H1 (cell line): ENCODE data around the gene LAP3. TPM values are rescaled to one million over a fixed set of nuclear protein-coding genes. Genes with fewer than 3 reads are reported as not detected.

Experiments used
- BRCA1 ChIP-seq: IDR thresholded peaks from 2 replicates; pipeline ENCODE4 v1.6.1; 2012; ENCODE audit warnings: low read depth, low read length, improper control_type of control experiment
- CBX5 ChIP-seq: fragments of 300-800, 300-1000 bp; sonication (generic); IDR thresholded peaks from 2 replicates; pipeline ENCODE4 v1.7.1; 2016; ENCODE audit warnings: antibody characterized with exemption, low read length, low read depth
- CEBPB ChIP-seq: IDR thresholded peaks from 2 replicates; pipeline ENCODE4 v1.6.1; 2012; ENCODE audit warnings: low read depth, low read length
- EGR1 ChIP-seq: IDR thresholded peaks from 2 replicates; pipeline ENCODE4 v1.6.1; 2011; ENCODE audit warnings: low read depth, low read length, borderline replicate concordance
- HDAC6 ChIP-seq: IDR thresholded peaks from one replicate; pipeline ENCODE4 v1.7.1; 2012; ENCODE audit warnings: low read depth, mild to moderate bottlenecking, inconsistent platforms, low read length, moderate library complexity
- JUN ChIP-seq: IDR thresholded peaks from 2 replicates; pipeline ENCODE4 v1.6.1; 2011; ENCODE audit warnings: low read depth, mild to moderate bottlenecking, improper control_type of control experiment, low read length
- KDM4A ChIP-seq: IDR thresholded peaks from one replicate; pipeline ENCODE4 v1.7.1; 2012; ENCODE audit warnings: low read depth, mild to moderate bottlenecking, moderate library complexity, low read length, inconsistent platforms; ENCODE audit not compliant: severe bottlenecking
- NANOG ChIP-seq: IDR thresholded peaks from 2 replicates; pipeline ENCODE4 v1.6.1; 2011; ENCODE audit warnings: low read length, low read depth, mild to moderate bottlenecking, inconsistent platforms; ENCODE audit not compliant: insufficient read depth, poor library complexity, severe bottlenecking
- NRF1 ChIP-seq: IDR thresholded peaks from 2 replicates; pipeline ENCODE4 v1.6.1; 2011; ENCODE audit warnings: mild to moderate bottlenecking, low read depth, low read length, improper control_type of control experiment
- POLR2A ChIP-seq, 2 experiments: IDR thresholded peaks; 1 replicate in 1 of 2; 2 replicates in 1 of 2; pipeline ENCODE4 v1.6.1; 2011; ENCODE audit warnings: low read depth in 2 of 2, low read length in 2 of 2, mild to moderate bottlenecking in 2 of 2; ENCODE audit errors: control extremely low read depth in 1 of 2
- RFX5 ChIP-seq: IDR thresholded peaks from 2 replicates; pipeline ENCODE4 v1.6.1; 2011; ENCODE audit warnings: low read depth, low read length, improper control_type of control experiment, borderline replicate concordance
- RNF2 ChIP-seq: fragments of 200-900, 300-1000 bp; sonication (generic); IDR thresholded peaks from 2 replicates; pipeline ENCODE4 v1.7.1; 2016; ENCODE audit warnings: borderline replicate concordance, low read depth, mild to moderate bottlenecking, antibody characterized with exemption, low read length; ENCODE audit not compliant: poor library complexity, severe bottlenecking; ENCODE audit errors: missing control alignments
- SIN3A ChIP-seq, 2 experiments: IDR thresholded peaks in 1 of 2; conservative IDR thresholded peaks in 1 of 2; 2 replicates each; pipeline ENCODE4 v1.6.1; 2011 to 2012; ENCODE audit warnings: low read length in 2 of 2, improper control_type of control experiment in 1 of 2, low read depth in 1 of 2, mild to moderate bottlenecking in 1 of 2
- SP1 ChIP-seq: IDR thresholded peaks from 2 replicates; pipeline ENCODE4 v1.6.1; 2011; ENCODE audit warnings: low read depth, low read length
- SP4 ChIP-seq: IDR thresholded peaks from 2 replicates; pipeline ENCODE4 v1.6.1; 2012; ENCODE audit warnings: low read length, inconsistent platforms
- TAF1 ChIP-seq: IDR thresholded peaks from 2 replicates; pipeline ENCODE4 v1.6.1; 2011; ENCODE audit warnings: mild to moderate bottlenecking, low read depth, low read length
- TBP ChIP-seq: IDR thresholded peaks from 2 replicates; pipeline ENCODE4 v1.6.1; 2011; ENCODE audit warnings: low read depth, low read length, improper control_type of control experiment
- YY1 ChIP-seq: IDR thresholded peaks from 2 replicates; pipeline ENCODE4 v1.6.1; 2011; ENCODE audit warnings: low read depth, mild to moderate bottlenecking, low read length
- polyA plus RNA-seq, 7 experiments: library from polyadenylated mRNA; depleted of rRNA in 3 of 7; stranded (reverse) in 5 of 7; unstranded in 2 of 7; fragments of >200 nt in 5 of 7; fragments of 200-250 nt in 2 of 7; gene quantifications; 1 replicate in 5 of 7; 2 replicates in 1 of 7; 4 replicates in 1 of 7; pipeline versions ENCODE4 v1.2.1 to v1.2.3, GENCODE V29; 2011 to 2013; ENCODE audit warnings: missing spikeins in 2 of 7, mixed read lengths in 2 of 7
- total RNA-seq: library from RNA; stranded (reverse); fragmentation: NEBNext Ultra II Directional; extraction: Animal tissue kit (Norgen Biotek cat#: 25700); gene quantifications from 2 replicates; pipeline ENCODE4 v1.2.1, GENCODE V29; 2021
- TF ChIP-seq, protein P1 (sequence below): IDR thresholded peaks from 2 replicates; pipeline ENCODE4 v1.6.1; 2011; ENCODE audit warnings: low read depth, mild to moderate bottlenecking, low read length; ENCODE audit not compliant: insufficient read depth
- TF ChIP-seq, protein P2 (sequence below): IDR thresholded peaks from 2 replicates; pipeline ENCODE4 v1.6.1; 2012; ENCODE audit warnings: inconsistent platforms
- TF ChIP-seq, protein P3 (sequence below): IDR thresholded peaks from 2 replicates; pipeline ENCODE4 v1.6.1; 2011; ENCODE audit warnings: low read length, improper control_type of control experiment
- TF ChIP-seq, protein P4 (sequence below): IDR thresholded peaks from 2 replicates; pipeline ENCODE4 v1.6.1; 2012; ENCODE audit warnings: inconsistent platforms

The LAP3 gene
- total and polyA plus RNA-seq, 2 of the 8 experiments (the other 6 are each of a cell fraction or from before 2014, with no cell fraction given), result 28.3 to 50.9 TPM

DNA sequence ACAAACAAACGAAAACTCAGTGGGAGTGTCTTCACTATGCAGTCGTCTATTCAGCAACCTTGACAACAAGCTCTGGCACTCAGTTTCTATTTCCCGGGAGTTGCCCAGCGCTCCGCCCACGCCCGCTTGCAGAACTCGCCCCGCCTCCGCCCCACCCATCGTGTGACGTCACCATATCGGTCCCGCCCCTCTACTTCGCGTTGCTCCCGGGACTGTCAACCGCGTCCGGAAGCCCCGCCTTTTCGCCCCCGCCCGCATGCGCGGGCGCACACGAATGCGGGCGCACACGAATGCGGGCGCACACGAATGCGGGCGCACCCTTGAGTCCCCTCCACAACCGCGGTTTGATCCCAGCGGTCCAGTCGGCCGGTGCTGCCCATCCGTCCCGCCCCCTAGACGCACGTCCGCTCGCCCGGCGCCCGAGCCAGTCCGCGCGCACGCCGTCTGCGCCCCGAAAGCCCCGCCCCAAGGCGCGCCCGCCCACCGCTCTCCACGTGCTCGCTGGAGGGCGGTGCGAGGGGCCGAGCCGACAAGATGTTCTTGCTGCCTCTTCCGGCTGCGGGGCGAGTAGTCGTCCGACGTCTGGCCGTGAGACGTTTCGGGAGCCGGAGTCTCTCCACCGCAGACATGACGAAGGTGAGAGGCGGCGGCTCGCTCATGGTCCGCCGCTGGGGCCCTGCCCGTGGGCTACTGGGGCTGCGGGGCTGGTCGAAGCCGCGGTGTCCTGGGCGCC lies at the start of gene LAP3 (continued):
- no peak for TF ChIP-seq RNF2
- TF ChIP-seq, protein P1, sequence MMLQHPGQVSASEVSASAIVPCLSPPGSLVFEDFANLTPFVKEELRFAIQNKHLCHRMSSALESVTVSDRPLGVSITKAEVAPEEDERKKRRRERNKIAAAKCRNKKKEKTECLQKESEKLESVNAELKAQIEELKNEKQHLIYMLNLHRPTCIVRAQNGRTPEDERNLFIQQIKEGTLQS, result peak; percentile 27; the same call in 1 of the 2 replicates
- TF ChIP-seq YY1, result 0 out of 2 replicates have a peak, but pooled peaks have one; percentile 11
- TF ChIP-seq NANOG, result no peak
- TF ChIP-seq EGR1, result peak; percentile 97
- TF ChIP-seq SIN3A (conservative IDR thresholded peaks at IDR 0.05 in 1 of 2, IDR thresholded peaks at IDR 0.05 in 1 of 2; ENCODE audit: low read depth in 1 of 2, low read length in 2 of 2), result peak; percentile 35 to 75; a peak in 1 of 4 replicates
- peak; percentile 93 for TF ChIP-seq TAF1
- TF ChIP-seq SP1, result peak; percentile 27; the same call in 1 of the 2 replicates
- TF ChIP-seq BRCA1, result no peak
- TF ChIP-seq CEBPB, result no peak
- TF ChIP-seq, protein P2, sequence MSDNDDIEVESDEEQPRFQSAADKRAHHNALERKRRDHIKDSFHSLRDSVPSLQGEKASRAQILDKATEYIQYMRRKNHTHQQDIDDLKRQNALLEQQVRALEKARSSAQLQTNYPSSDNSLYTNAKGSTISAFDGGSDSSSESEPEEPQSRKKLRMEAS, result peak; percentile 99
- peak; percentile 7; the same call in 1 of the 2 replicates for TF ChIP-seq RFX5
- TF ChIP-seq NRF1, result peak; percentile 39
- peak; percentile 60; the same call in 1 of the 2 replicates for TF ChIP-seq SP4
- peak; percentile 89 to 91 for TF ChIP-seq POLR2A (IDR thresholded peaks at IDR 0.05; ENCODE audit: control extremely low read depth in 1 of 2, low read depth in 2 of 2, low read length in 2 of 2)
- TF ChIP-seq, protein P3, sequence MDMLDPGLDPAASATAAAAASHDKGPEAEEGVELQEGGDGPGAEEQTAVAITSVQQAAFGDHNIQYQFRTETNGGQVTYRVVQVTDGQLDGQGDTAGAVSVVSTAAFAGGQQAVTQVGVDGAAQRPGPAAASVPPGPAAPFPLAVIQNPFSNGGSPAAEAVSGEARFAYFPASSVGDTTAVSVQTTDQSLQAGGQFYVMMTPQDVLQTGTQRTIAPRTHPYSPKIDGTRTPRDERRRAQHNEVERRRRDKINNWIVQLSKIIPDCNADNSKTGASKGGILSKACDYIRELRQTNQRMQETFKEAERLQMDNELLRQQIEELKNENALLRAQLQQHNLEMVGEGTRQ, result peak; percentile 63; the same call in 1 of the 2 replicates
- TF ChIP-seq HDAC6, result no peak
- TF ChIP-seq JUN, result no peak
- TF ChIP-seq CBX5, result no peak
- peak; percentile 33 for TF ChIP-seq KDM4A
- TF ChIP-seq, protein P4, sequence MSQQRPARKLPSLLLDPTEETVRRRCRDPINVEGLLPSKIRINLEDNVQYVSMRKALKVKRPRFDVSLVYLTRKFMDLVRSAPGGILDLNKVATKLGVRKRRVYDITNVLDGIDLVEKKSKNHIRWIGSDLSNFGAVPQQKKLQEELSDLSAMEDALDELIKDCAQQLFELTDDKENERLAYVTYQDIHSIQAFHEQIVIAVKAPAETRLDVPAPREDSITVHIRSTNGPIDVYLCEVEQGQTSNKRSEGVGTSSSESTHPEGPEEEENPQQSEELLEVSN, result peak; percentile 97
- peak; percentile 88 for TF ChIP-seq TBP
